SK-N-SH (cell line): ENCODE results near the gene DNAH5. TPM values are rescaled to one million over a fixed set of nuclear protein-coding genes. Genes with fewer than 3 reads are reported as not detected.

ENCODE experiments used
- CTCF ChIA-PET: fragments of 300-600, 350-600 bp; formaldehyde crosslinking; extraction: SDS; loops from one replicate; lab custom pipeline; 2021; lab: Yijun Ruan, JAX
- POLR2A ChIA-PET: fragments of 350-600 bp; sonication (Branson Sonifier 250); formaldehyde crosslinking; extraction: SDS; loops from one replicate; lab custom pipeline; 2020; ENCODE audit warnings: antibody characterized with exemption, inconsistent platforms; lab: Yijun Ruan, JAX
- DNase-seq: peaks from one replicate; pipeline ENCODE4 v3.0.0; 2012
- H2AFZ ChIP-seq: fragments of 200-600 bp; sonication (generic); 2 replicates; pipeline ENCODE4 v1.8.1; 2016; ENCODE audit warnings: antibody characterized with exemption, mild to moderate bottlenecking, low read depth
- H3F3A ChIP-seq: fragments of 200-600 bp; sonication (generic); replicated peaks from 2 replicates; pipeline ENCODE3; 2016; ENCODE audit warnings: antibody characterized with exemption, mild to moderate bottlenecking; ENCODE audit not compliant: insufficient read depth
- H3K27ac ChIP-seq, 2 experiments: fragments of 200-500 bp in 1 of 2; fragments of 200-600 bp in 1 of 2; sonication (Bioruptor generic) in 1 of 2; sonication (generic), shearing (Covaris generic) in 1 of 2; 2 replicates each; pipeline versions ENCODE4 v1.5.1 to v1.6.1; 2014 to 2016; ENCODE audit warnings: low read depth in 2 of 2, inconsistent platforms in 1 of 2, low read length in 1 of 2, mild to moderate bottlenecking in 1 of 2, mixed read lengths in 1 of 2
- H3K27me3 ChIP-seq: fragments of 200-600 bp; sonication (generic), shearing (Covaris generic); 2 replicates; pipeline ENCODE4 v1.6.1; 2016; ENCODE audit warnings: mixed run types; ENCODE audit not compliant: insufficient read depth
- H3K36me3 ChIP-seq, 2 experiments: fragments of 200-500 bp in 1 of 2; fragments of 200-600 bp in 1 of 2; sonication (Bioruptor generic) in 1 of 2; sonication (generic) in 1 of 2; replicated peaks in 1 of 2; 2 replicates each; pipeline versions ENCODE3 to v1.5.1; 2014 to 2016; ENCODE audit warnings: low read length in 1 of 2, mild to moderate bottlenecking in 1 of 2; ENCODE audit not compliant: insufficient read depth in 2 of 2, control insufficient read depth in 1 of 2
- H3K4me1 ChIP-seq, 2 experiments: fragments of 200-500 bp in 1 of 2; fragments of 200-600 bp in 1 of 2; sonication (Bioruptor generic) in 1 of 2; sonication (generic), shearing (Covaris generic) in 1 of 2; 2 replicates each; pipeline versions ENCODE4 v1.5.1 to v1.6.1; 2014 to 2016; ENCODE audit warnings: low read depth in 1 of 2, low read length in 1 of 2, mixed run types in 1 of 2; ENCODE audit not compliant: insufficient read depth in 2 of 2, control insufficient read depth in 1 of 2
- H3K4me2 ChIP-seq: fragments of 200-600 bp; sonication (generic), shearing (Covaris generic); 2 replicates; pipeline ENCODE4 v1.6.1; 2017; ENCODE audit warnings: mixed run types
- H3K4me3 ChIP-seq, 2 experiments: fragments of 200-500 bp in 1 of 2; fragments of 200-600 bp in 1 of 2; sonication (Bioruptor generic) in 1 of 2; sonication (generic), shearing (Covaris generic) in 1 of 2; 2 replicates each; pipeline versions ENCODE4 v1.5.1 to v1.8.1; 2014 to 2016; ENCODE audit warnings: low read depth in 2 of 2, inconsistent platforms in 1 of 2, low read length in 1 of 2, mild to moderate bottlenecking in 1 of 2, mixed read lengths in 1 of 2, moderate library complexity in 1 of 2
- H3K79me2 ChIP-seq: fragments of 200-600 bp; sonication (generic); 2 replicates; pipeline ENCODE4 v1.8.1; 2017; ENCODE audit warnings: mild to moderate bottlenecking; ENCODE audit not compliant: insufficient read depth
- H3K9ac ChIP-seq: fragments of 200-600 bp; sonication (generic); 2 replicates; pipeline ENCODE4 v1.6.1; 2017; ENCODE audit warnings: mixed run types
- H3K9me2 ChIP-seq: fragments of 200-600 bp; sonication (generic); 2 replicates; pipeline ENCODE4 v1.6.1; 2017; ENCODE audit warnings: mixed run types
- H3K9me3 ChIP-seq: fragments of 200-600 bp; sonication (generic); 2 replicates; pipeline ENCODE4 v1.6.1; 2017; ENCODE audit warnings: mixed run types, mild to moderate bottlenecking, moderate library complexity
- H4K20me1 ChIP-seq: fragments of 200-600 bp; sonication (generic); 2 replicates; pipeline ENCODE4 v1.6.1; 2017; ENCODE audit warnings: mild to moderate bottlenecking, mixed run types; ENCODE audit not compliant: insufficient read depth
- CTCF ChIP-seq: fragments of 200-600 bp; sonication (generic); IDR thresholded peaks from 2 replicates; pipeline ENCODE4 v1.6.1; 2017; ENCODE audit warnings: antibody characterized with exemption, mild to moderate bottlenecking, moderate library complexity
- FOSL2 ChIP-seq: IDR thresholded peaks from 2 replicates; pipeline ENCODE4 v1.4.0; 2012; ENCODE audit warnings: low read depth, mild to moderate bottlenecking, moderate library complexity, borderline replicate concordance
- GABPA ChIP-seq: IDR thresholded peaks from 2 replicates; pipeline ENCODE4 v1.4.0; 2012; ENCODE audit warnings: low read depth, mild to moderate bottlenecking
- GATA2 ChIP-seq: sonication (generic); formaldehyde crosslinking; IDR thresholded peaks from 2 replicates; pipeline ENCODE4 v1.5.0; 2020; ENCODE audit warnings: mild to moderate bottlenecking, missing genetic modification reagents
- IRF3 ChIP-seq: fragments of 150-350 bp; IDR thresholded peaks from 2 replicates; pipeline ENCODE4 v1.6.1; 2016; ENCODE audit warnings: mild to moderate bottlenecking, low read depth, low read length
- JUND ChIP-seq: IDR thresholded peaks from 2 replicates; pipeline ENCODE4 v1.4.0; 2012
- MEF2A ChIP-seq: IDR thresholded peaks from 2 replicates; pipeline ENCODE4 v1.4.0; 2012; ENCODE audit warnings: low read depth, borderline replicate concordance
- RAD21 ChIP-seq: IDR thresholded peaks from 2 replicates; pipeline ENCODE4 v1.6.1; 2012; ENCODE audit warnings: mild to moderate bottlenecking, low read length
- REST ChIP-seq: IDR thresholded peaks from 2 replicates; pipeline ENCODE4 v1.6.1; 2012; ENCODE audit warnings: mild to moderate bottlenecking, low read depth, low read length, moderate library complexity
- TAF1 ChIP-seq: IDR thresholded peaks from 2 replicates; pipeline ENCODE4 v1.6.1; 2012; ENCODE audit warnings: low read depth, mild to moderate bottlenecking, low read length, moderate library complexity, borderline replicate concordance
- TCF12 ChIP-seq: IDR thresholded peaks from 2 replicates; pipeline ENCODE4 v1.4.0; 2012
- TEAD4 ChIP-seq: IDR thresholded peaks from 2 replicates; pipeline ENCODE4 v1.4.0; 2012; ENCODE audit warnings: mild to moderate bottlenecking, borderline replicate concordance; ENCODE audit not compliant: insufficient read depth
- USF2 ChIP-seq: fragments of 150-350 bp; IDR thresholded peaks from 2 replicates; pipeline ENCODE4 v1.6.1; 2017; ENCODE audit warnings: antibody characterized with exemption, low read length, low read depth, borderline replicate concordance
- YY1 ChIP-seq: IDR thresholded peaks from 2 replicates; pipeline ENCODE4 v1.4.0; 2012; ENCODE audit warnings: low read depth, mild to moderate bottlenecking
- WGBS: methylation state at CpG from one replicate; pipeline ENCODE4 v1.1.6; 2017; ENCODE audit warnings: low lambda C conversion rate; 5-methylcytosine and 5-hydroxymethylcytosine counted together
- polyA plus RNA-seq, 3 experiments: library from polyadenylated mRNA; depleted of rRNA; stranded (reverse); fragments of >200 nt; gene quantifications; 2 replicates each; pipeline ENCODE4 v1.2.3, GENCODE V29; 2012

DNAH5 gene
- polyA plus RNA-seq, 1 of the 3 experiments (the other 2 are of a cell fraction) = 0.74 TPM

- 55% methylated on average over 13 of the region's 13 CpGs for WGBS
Observed at GRCh38 chr5:13910637-13911288, 33.7 kb downstream of the DNAH5 start.

More at GRCh38 chr5:13910637-13911288, 33.7 kb downstream of the DNAH5 start:
- no peak for TF ChIP-seq TAF1
- TF ChIP-seq MEF2A = no peak
- no peak for TF ChIP-seq JUND
- no peak for TF ChIP-seq TEAD4
- TF ChIP-seq CTCF = no peak
- TF ChIP-seq GABPA = no peak
- TF ChIP-seq TCF12 = no peak
- no peak for TF ChIP-seq IRF3
- TF ChIP-seq REST = no peak
- TF ChIP-seq USF2 = no peak
- no peak for TF ChIP-seq FOSL2
- no peak for TF ChIP-seq YY1
- no peak for TF ChIP-seq RAD21
- no peak for TF ChIP-seq GATA2 (CRISPR knock-in tag)
- Histone ChIP-seq H3K9me2 (peaks cover 4% of the 10 kb centered on the region; the same call in 1 of the 2 replicates), H4K20me1 (no peaks in the 10 kb centered on the region), H3F3A (no peaks in the 10 kb centered on the region), H3K4me1 (no peaks in the 10 kb centered on the region), H3K79me2 (no peaks in the 10 kb centered on the region), H3K4me2 (no peak overlapping the region), H3K4me3 (no peak overlapping the region), H3K27me3 (no peaks in the 10 kb centered on the region; the same call in 1 of the 2 replicates), H3K27ac (no peak overlapping the region), H3K36me3 (no peaks in the 10 kb centered on the region), H2AFZ (no peak overlapping the region), H3K9ac (no peak overlapping the region), H3K9me3 (no peaks in the 10 kb centered on the region)
- CTCF ChIA-PET = no interaction called here
- POLR2A ChIA-PET = no interaction called here
- no peak for DNase-seq
